GM12801 (cell line): ENCODE measurements around the gene LNX1.

ENCODE experiments used
- TF ChIP-seq, protein P1 (sequence below): IDR thresholded peaks from one replicate; pipeline ENCODE4 v1.5.1; 2011; ENCODE audit warnings: control low read depth; ENCODE audit not compliant: insufficient read length; ENCODE audit errors: extremely low read depth

The LNX1 gene

DNA sequence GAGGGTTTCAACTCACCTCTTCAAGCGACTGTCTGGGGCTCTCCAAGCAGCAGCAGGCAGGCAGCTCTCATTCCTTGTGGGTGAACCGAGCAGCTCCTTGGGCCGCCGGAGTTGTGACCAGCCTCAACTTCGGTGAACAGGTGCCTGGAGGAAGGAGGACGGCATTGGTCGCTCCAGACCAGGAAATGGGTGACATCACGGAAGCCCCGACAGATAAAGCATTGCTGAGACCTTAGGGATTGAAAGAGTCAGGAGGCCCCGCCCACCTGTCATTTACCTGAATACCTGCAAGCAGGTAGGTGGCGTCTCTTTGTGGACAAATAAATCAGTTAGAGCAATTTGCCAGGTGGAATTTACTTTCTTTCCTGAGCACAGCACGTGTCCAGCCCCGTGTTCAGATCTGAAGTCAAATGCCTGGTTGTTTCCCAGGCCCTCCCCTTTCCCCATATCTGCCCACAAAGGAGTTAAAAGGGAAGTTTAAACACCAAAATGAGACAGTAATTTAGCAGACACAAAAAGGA lies at the start of gene LNX1:
Gene LNX1, minus strand, starts transcription at position 115 of the 521 bp plus-strand sequence. CDS start 17,484 bp downstream, outside the sequence.
- TF ChIP-seq, protein P1, sequence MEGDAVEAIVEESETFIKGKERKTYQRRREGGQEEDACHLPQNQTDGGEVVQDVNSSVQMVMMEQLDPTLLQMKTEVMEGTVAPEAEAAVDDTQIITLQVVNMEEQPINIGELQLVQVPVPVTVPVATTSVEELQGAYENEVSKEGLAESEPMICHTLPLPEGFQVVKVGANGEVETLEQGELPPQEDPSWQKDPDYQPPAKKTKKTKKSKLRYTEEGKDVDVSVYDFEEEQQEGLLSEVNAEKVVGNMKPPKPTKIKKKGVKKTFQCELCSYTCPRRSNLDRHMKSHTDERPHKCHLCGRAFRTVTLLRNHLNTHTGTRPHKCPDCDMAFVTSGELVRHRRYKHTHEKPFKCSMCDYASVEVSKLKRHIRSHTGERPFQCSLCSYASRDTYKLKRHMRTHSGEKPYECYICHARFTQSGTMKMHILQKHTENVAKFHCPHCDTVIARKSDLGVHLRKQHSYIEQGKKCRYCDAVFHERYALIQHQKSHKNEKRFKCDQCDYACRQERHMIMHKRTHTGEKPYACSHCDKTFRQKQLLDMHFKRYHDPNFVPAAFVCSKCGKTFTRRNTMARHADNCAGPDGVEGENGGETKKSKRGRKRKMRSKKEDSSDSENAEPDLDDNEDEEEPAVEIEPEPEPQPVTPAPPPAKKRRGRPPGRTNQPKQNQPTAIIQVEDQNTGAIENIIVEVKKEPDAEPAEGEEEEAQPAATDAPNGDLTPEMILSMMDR = no peak

DNA sequence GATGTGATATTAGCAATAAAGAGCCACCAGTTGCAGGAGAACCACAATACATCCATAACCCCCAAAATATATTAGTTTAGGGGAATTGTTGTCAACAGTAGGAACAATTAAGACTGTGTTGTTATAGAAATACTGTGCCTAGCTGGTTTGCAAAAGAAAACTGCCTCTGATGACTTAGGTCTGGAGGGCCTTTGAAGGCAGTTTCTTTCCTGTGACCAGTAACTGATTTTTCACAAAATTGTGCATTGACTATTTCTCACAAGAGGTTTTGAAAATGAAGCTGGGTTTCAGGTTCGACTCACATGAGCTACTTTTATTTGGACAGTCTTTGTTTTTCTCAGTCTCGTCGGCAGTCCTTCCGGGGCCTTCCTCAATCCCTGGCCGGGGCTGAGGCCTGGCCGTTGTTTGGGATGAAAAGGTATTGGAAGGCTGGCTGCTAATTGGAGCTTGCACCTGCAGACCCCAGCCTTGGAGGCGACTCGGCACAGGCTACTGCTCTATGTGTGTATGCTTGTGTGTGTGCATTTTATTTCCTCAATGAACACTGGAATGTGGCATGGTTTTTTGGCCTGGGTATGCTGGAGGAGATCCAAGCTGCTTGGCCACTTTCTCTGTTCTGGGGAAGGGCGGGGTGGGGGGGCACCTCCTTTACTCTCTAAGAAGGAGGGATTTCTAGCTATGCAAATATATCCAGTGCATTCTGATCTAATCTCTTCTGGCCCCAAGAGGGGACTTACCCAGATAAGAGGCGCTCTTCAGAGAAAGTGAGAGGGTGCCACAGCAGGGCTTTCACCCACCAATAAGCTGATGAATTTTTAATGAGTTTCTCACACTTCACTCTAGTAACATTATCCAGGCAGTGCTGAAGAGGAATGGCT lies 49.5 kb upstream of the LNX1 start:
- TF ChIP-seq, protein P1 = no peak

DNA sequence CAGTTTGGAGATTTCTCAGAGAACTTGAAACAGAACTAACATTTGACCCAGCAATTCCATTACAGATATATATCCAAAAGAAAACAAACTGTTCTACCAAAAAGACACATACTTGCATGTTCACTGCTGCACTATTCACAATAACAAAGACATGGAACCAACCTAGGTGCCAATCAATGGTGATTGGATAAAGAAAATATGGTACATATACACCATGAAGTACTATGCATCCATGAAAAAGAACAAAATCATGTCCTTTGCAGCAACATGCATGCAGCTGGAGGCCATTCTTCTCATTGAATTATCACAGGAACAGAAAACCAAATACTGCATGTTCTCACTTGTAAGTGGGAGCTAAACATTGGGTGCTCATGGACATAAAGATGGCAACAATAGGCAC lies 47.6 kb upstream of the LNX1 start:
- TF ChIP-seq, protein P1 = no peak

DNA sequence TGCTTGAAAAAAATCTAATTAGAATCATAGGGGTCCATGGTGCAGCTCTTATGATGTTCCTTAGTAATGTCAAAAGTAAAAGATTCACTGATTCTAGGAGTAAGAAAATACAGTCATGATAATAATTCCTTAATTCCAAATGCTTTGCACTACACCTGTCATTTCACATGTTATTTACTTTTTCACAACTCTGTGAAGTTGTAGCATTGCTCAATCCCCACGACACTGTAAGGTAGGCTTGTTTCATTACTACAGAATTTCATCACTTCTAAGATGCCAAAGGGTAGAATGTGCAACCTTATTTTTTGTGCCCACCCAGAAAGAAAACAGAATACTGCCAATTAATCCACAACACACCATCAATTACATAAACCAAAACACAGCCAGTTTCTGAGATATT lies 46.1 kb upstream of the LNX1 start:
- TF ChIP-seq, protein P1 = no peak

DNA sequence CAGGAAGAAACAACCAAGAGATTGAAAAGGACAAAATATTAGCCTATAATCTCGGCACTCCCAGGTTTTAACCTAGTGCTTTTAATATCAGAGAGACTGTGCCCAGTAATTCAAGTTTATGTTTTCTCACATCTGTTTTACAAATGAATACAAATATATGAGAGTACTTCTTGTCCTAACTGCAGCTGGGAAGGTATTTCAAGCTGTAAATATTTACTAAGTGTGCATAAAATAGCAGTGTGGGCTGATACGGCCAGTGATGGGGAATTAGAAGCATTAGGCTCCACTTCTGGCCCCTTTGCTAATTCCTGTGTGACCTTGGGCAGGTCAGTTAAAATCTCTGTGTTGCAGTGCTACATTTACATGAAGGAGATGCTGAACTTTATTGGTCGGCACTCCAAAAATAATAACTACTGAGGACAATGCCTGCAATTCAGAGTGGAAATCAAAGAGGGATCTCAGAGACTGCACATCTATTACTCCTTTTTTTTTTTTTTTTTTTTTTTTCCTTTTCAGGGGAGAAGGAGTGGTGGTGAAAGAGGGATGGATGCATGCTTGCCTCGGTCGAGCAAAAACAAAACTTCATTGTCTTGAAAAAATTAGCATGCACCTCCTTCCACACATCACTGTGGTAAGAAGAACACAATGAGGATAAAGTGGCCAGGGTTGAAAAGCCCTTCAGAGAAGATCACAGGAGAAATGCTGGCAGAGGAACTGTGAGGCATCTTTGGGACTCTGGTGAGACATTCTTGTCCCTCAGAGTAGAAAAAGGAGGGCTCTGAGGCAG lies 44.6 kb upstream of the LNX1 start:
- TF ChIP-seq, protein P1 = no peak

DNA sequence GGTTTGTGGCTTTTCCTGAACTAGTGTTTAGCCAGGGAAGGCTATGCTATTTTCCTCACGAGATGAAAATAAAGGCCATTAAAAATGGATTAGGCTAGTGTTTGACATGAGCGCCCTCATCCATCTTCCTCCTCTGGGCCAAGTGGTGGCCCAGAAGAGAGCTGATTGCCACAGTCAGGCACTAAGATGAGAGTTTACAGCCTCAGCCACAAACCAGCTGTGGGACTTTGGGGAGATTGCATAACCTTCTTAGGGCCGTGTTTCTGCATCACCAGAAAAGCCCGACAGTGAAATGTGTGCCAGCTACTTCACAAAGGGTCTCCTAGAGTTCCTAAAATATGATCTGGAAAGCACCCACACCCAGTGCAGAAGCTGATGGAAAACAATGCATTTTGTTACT lies 42.3 kb upstream of the LNX1 start:
- TF ChIP-seq, protein P1 = no peak

DNA sequence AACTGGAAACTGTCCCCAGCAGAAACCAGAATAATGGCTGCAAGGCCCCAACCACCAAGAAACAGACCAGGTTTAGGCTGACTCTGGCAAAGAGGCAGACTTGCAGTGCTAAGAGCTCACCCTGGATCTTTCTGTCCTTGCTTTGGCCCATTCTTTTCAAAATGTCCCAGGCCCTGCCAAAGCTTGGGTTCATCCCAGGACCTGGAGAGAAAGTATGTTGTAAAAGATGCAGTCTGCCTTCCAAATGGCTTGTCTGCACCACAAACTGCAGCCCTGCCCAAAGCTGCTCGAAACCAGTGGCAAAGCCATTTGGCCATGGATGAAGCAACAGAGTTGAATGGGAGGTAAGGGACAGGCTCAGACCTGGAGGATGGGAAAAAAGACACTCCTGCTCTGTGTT lies 38.0 kb upstream of the LNX1 start:
- TF ChIP-seq, protein P1 = no peak
